H9 (cell line): ENCODE measurements around the gene NUDT14. TPM values are rescaled to one million over a fixed set of nuclear protein-coding genes. Genes with fewer than 3 reads are reported as not detected.

Experiments
- DNase-seq: peaks from one replicate; pipeline ENCODE4 v3.0.0-alpha.2; 2017
- H2AFZ ChIP-seq: one replicate; pipeline ENCODE4 v1.6.1; 2013; ENCODE audit warnings: mild to moderate bottlenecking, low read length, control low read depth, moderate library complexity
- H2AK5ac ChIP-seq: 2 replicates; pipeline ENCODE4 v1.6.1; 2013; ENCODE audit warnings: low read length, control low read depth, mixed read lengths; ENCODE audit not compliant: insufficient read length
- H2BK120ac ChIP-seq: one replicate; pipeline ENCODE4 v1.6.1; 2013; ENCODE audit warnings: low read depth, mild to moderate bottlenecking, low read length, control low read depth, inconsistent platforms; ENCODE audit not compliant: poor library complexity, severe bottlenecking
- H2BK12ac ChIP-seq: 2 replicates; pipeline ENCODE4 v1.6.1; 2013; ENCODE audit warnings: low read length, control low read depth, mixed read lengths, low read depth; ENCODE audit not compliant: insufficient read length
- H2BK15ac ChIP-seq: 2 replicates; pipeline ENCODE4 v1.6.1; 2013; ENCODE audit warnings: low read depth, low read length, control low read depth
- H2BK20ac ChIP-seq: one replicate; pipeline ENCODE4 v1.6.1; 2013; ENCODE audit warnings: low read depth, mild to moderate bottlenecking, low read length, control low read depth, inconsistent platforms; ENCODE audit not compliant: poor library complexity, severe bottlenecking
- H2BK5ac ChIP-seq: 2 replicates; pipeline ENCODE4 v1.6.1; 2013; ENCODE audit warnings: low read length, control low read depth, mixed read lengths; ENCODE audit not compliant: insufficient read length
- H3K14ac ChIP-seq: 2 replicates; pipeline ENCODE4 v1.6.1; 2013; ENCODE audit warnings: low read length, control low read depth; ENCODE audit not compliant: insufficient read depth
- H3K18ac ChIP-seq: 2 replicates; pipeline ENCODE4 v1.6.1; 2013; ENCODE audit warnings: low read depth, mild to moderate bottlenecking, mixed read lengths, low read length, control low read depth; ENCODE audit not compliant: insufficient read length
- H3K23ac ChIP-seq: 2 replicates; pipeline ENCODE4 v1.6.1; 2013; ENCODE audit warnings: low read length, control low read depth, mixed read lengths, low read depth; ENCODE audit not compliant: insufficient read length
- H3K23me2 ChIP-seq: 2 replicates; pipeline ENCODE4 v1.6.1; 2013; ENCODE audit warnings: low read depth, mild to moderate bottlenecking, mixed read lengths, low read length, control low read depth; ENCODE audit not compliant: insufficient read length, poor library complexity, severe bottlenecking
- H3K27ac ChIP-seq: 2 replicates; pipeline ENCODE4 v1.5.1; 2013; ENCODE audit warnings: low read length, control low read depth, mixed read lengths, low read depth; ENCODE audit not compliant: insufficient read length
- H3K27me3 ChIP-seq: 2 replicates; pipeline ENCODE4 v1.6.1; 2013; ENCODE audit warnings: low read length, control low read depth, inconsistent platforms; ENCODE audit not compliant: insufficient read depth
- H3K4ac ChIP-seq: 2 replicates; pipeline ENCODE4 v1.6.1; 2013; ENCODE audit warnings: low read depth, mild to moderate bottlenecking, control low read depth, inconsistent platforms, low read length, moderate library complexity
- H3K4me1 ChIP-seq: 2 replicates; pipeline ENCODE4 v1.6.1; 2013; ENCODE audit warnings: low read length, control low read depth, inconsistent platforms; ENCODE audit not compliant: insufficient read depth
- H3K4me2 ChIP-seq: 2 replicates; pipeline ENCODE4 v1.6.1; 2013; ENCODE audit warnings: low read length, control low read depth, mixed read lengths; ENCODE audit not compliant: insufficient read length, insufficient read depth
- H3K56ac ChIP-seq: 2 replicates; pipeline ENCODE4 v1.6.1; 2013; ENCODE audit warnings: low read depth, mild to moderate bottlenecking, mixed read lengths, low read length, control low read depth; ENCODE audit not compliant: insufficient read length
- H3K79me1 ChIP-seq: 2 replicates; pipeline ENCODE4 v1.6.1; 2013; ENCODE audit warnings: low read depth, mild to moderate bottlenecking, moderate library complexity, low read length, control low read depth, inconsistent platforms; ENCODE audit not compliant: insufficient read depth, poor library complexity, severe bottlenecking
- H3K79me2 ChIP-seq: 2 replicates; pipeline ENCODE4 v1.6.1; 2013; ENCODE audit warnings: low read length, control low read depth, inconsistent platforms; ENCODE audit not compliant: insufficient read depth
- H3K9ac ChIP-seq: 2 replicates; pipeline ENCODE4 v1.6.1; 2013; ENCODE audit warnings: low read length, control low read depth, mixed read lengths; ENCODE audit not compliant: insufficient read length; ENCODE audit errors: extremely low read depth
- H3K9me3 ChIP-seq: one replicate; pipeline ENCODE4 v1.6.1; 2013; ENCODE audit warnings: low read depth, low read length, inconsistent platforms; ENCODE audit not compliant: control insufficient read depth
- H3T11ph ChIP-seq: one replicate; pipeline ENCODE4 v1.6.1; 2013; ENCODE audit warnings: mild to moderate bottlenecking, low read length, control low read depth, inconsistent platforms
- H4K20me1 ChIP-seq: one replicate; pipeline ENCODE4 v1.6.1; 2013; ENCODE audit not compliant: control insufficient read depth, insufficient read length, insufficient read depth
- H4K5ac ChIP-seq: 2 replicates; pipeline ENCODE4 v1.6.1; 2013; ENCODE audit warnings: low read depth, mild to moderate bottlenecking, mixed read lengths, low read length, control low read depth; ENCODE audit not compliant: insufficient read length
- H4K8ac ChIP-seq: replicated peaks from 2 replicates; pipeline ENCODE4 v1.6.1; 2013; ENCODE audit warnings: low read length, control low read depth, mixed read lengths, low read depth; ENCODE audit not compliant: insufficient read length
- H4K91ac ChIP-seq: 2 replicates; pipeline ENCODE4 v1.6.1; 2013; ENCODE audit warnings: low read depth, mild to moderate bottlenecking, moderate library complexity, mixed read lengths, low read length, control low read depth; ENCODE audit not compliant: insufficient read length
- H3K27ac Mint-ChIP-seq, 3 experiments: 2 replicates in 2 of 3; 3 replicates in 1 of 3; pipeline ENCODE4 v1.8.0; 2020 to 2021; ENCODE audit warnings: mixed read lengths in 3 of 3, mild to moderate bottlenecking in 1 of 3, moderate library complexity in 1 of 3
- H3K27me3 Mint-ChIP-seq: 2 replicates; pipeline ENCODE4 v1.8.0; 2021; ENCODE audit warnings: low read depth, mild to moderate bottlenecking, moderate library complexity, mixed read lengths
- H3K36me3 Mint-ChIP-seq, 3 experiments: 2 replicates in 2 of 3; 3 replicates in 1 of 3; pipeline ENCODE4 v1.8.0; 2020 to 2021; ENCODE audit warnings: low read depth in 3 of 3, mixed read lengths in 3 of 3; ENCODE audit not compliant: insufficient read depth in 1 of 3
- H3K4me1 Mint-ChIP-seq, 2 experiments: 2 replicates each; pipeline ENCODE4 v1.8.0; 2020; ENCODE audit warnings: mixed read lengths in 2 of 2
- H3K4me3 Mint-ChIP-seq, 2 experiments: 2 replicates in 1 of 2; 3 replicates in 1 of 2; pipeline ENCODE4 v1.8.0; 2020 to 2021; ENCODE audit warnings: mild to moderate bottlenecking in 2 of 2, mixed read lengths in 2 of 2, moderate library complexity in 1 of 2
- H3K9me3 Mint-ChIP-seq, 2 experiments: 2 replicates in 1 of 2; 3 replicates in 1 of 2; pipeline ENCODE4 v1.8.0; 2020; ENCODE audit warnings: mild to moderate bottlenecking in 2 of 2, mixed read lengths in 2 of 2, moderate library complexity in 1 of 2
- CTCF ChIP-seq: fragments of 200-600 bp; sonication (generic); conservative IDR thresholded peaks from 3 replicates; pipeline ENCODE4 v1.8.0; 2021; ENCODE audit warnings: antibody characterized with exemption, mild to moderate bottlenecking
- whole genome bisulfite sequencing: extraction: QIAGEN DNeasy Blood & Tissue Kit; methylation state at CpG from one replicate; pipeline ENCODE4 v1.1.7; 2013; ENCODE audit warnings: missing lambda C conversion rate, low lambda C conversion rate, mixed read lengths; ENCODE audit not compliant: insufficient read length; ENCODE audit errors: extremely low coverage; 5-methylcytosine and 5-hydroxymethylcytosine counted together
- total RNA-seq: library from RNA; stranded (reverse); gene quantifications from 2 replicates; pipeline ENCODE4 v1.2.1, GENCODE V29; 2021

NUDT14 gene
- total RNA-seq, 1 experiment from 2014 or later, result 41.1 TPM

GRCh38 chr14:105214324-105214915 is 33.3 kb upstream of the NUDT14 start:
- Histone ChIP-seq H3K4me1 (no peaks in the 10 kb centered on the region), H3K27ac (no peak overlapping the region), H2BK12ac (no peak overlapping the region), H3K23ac (no peak overlapping the region), H3K9ac (no peak overlapping the region), H3K56ac (no peak overlapping the region), H2BK20ac (no peak overlapping the region), H3K18ac (no peak overlapping the region), H3K14ac (no peak overlapping the region), H4K91ac (no peak overlapping the region), H2AFZ (no peak overlapping the region), H3K4me2 (no peak overlapping the region), H2BK15ac (no peak overlapping the region), H3K4ac (no peak overlapping the region), H4K8ac (no peak overlapping the region), H2BK5ac (no peak overlapping the region), H2AK5ac (no peak overlapping the region), H3K27me3 (no peaks in the 10 kb centered on the region), H3T11ph (no peak overlapping the region), H3K9me3 (no peaks in the 10 kb centered on the region), H4K20me1 (no peaks in the 10 kb centered on the region), H3K23me2 (no peaks in the 10 kb centered on the region), H3K79me2 (no peaks in the 10 kb centered on the region), H3K79me1 (no peaks in the 10 kb centered on the region), H2BK120ac (no peak overlapping the region), H4K5ac (no peak overlapping the region)
- Mint-ChIP-seq H3K27me3 (no peaks in the 10 kb centered on the region), H3K4me3 (no peak overlapping the region), H3K9me3 (no peaks in the 10 kb centered on the region; a peak in 1 of 5 replicates), H3K4me1 (no peaks in the 10 kb centered on the region), H3K27ac (no peak overlapping the region; a peak in 2 of 7 replicates), H3K36me3 (peaks cover 0 to 14% (median 13%) of the 10 kb centered on the region in 3 experiments; a peak in 6 of 7 replicates)
- DNase-seq, result no peak
- no CpG with 5 or more reads among the region's 14 CpGs for WGBS
- no peak for TF ChIP-seq CTCF
